Stimulated activated CD8-positive, alpha-beta memory T cell treated with anti-CD3 and anti-CD28 coated beads, Interleukin-15, amount 100 ng/mL, for 1 hour (primary cell): ENCODE data around the gene GRAP2.
"Not testable (repeated sequence)": the region's sequence is repeated elsewhere in the genome, so short reads cannot be mapped to it uniquely, and the experiment has no call there.

ENCODE experiments used
- DNase-seq: peaks from one replicate; pipeline ENCODE4 v3.0.0-alpha.2; 2020; ENCODE audit warnings: low read depth

The GRAP2 gene

GRCh38 chr22:39897841-39898240 is 3.0 kb upstream of the GRAP2 start:
- DNase-seq = no peak

- no peak for DNase-seq
These were observed 1.9 kb upstream of the GRAP2 start for GRCh38 chr22:39898997-39899396.

- DNase-seq = no peak
These were observed 772 bp downstream of the GRAP2 start for GRCh38 chr22:39901565-39902146.

GRCh38 chr22:39904024-39904423 is 3.1 kb downstream of the GRAP2 start:
- DNase-seq = not testable (repeated sequence)

GRCh38 chr22:39904862-39905261 is 4.0 kb downstream of the GRAP2 start:
- no peak for DNase-seq

- DNase-seq = no peak
These were observed 4.8 kb downstream of the GRAP2 start for GRCh38 chr22:39905687-39906086.

- DNase-seq = no peak
These were observed 5.3 kb downstream of the GRAP2 start for GRCh38 chr22:39906207-39906606.

GRCh38 chr22:39907047-39907446 is 6.2 kb downstream of the GRAP2 start:
- no peak for DNase-seq

GRCh38 chr22:39907605-39908097 is 6.8 kb downstream of the GRAP2 start:
- DNase-seq = no peak

- no peak for DNase-seq
These were observed 7.3 kb downstream of the GRAP2 start for GRCh38 chr22:39908136-39908535.

GRCh38 chr22:39908737-39909136 is 7.9 kb downstream of the GRAP2 start:
- no peak for DNase-seq

- DNase-seq = no peak
These were observed 10.2 kb downstream of the GRAP2 start for GRCh38 chr22:39910876-39911613.

GRCh38 chr22:39913321-39913720 is 12.4 kb downstream of the GRAP2 start:
- DNase-seq = no peak

GRCh38 chr22:39913886-39914285 is 13.0 kb downstream of the GRAP2 start:
- no peak for DNase-seq

- DNase-seq = no peak
These were observed 13.7 kb downstream of the GRAP2 start for GRCh38 chr22:39914584-39914983.

GRCh38 chr22:39915295-39915726 is 14.4 kb downstream of the GRAP2 start:
- DNase-seq = no peak

- no peak for DNase-seq
These were observed 15.6 kb downstream of the GRAP2 start for GRCh38 chr22:39916496-39916895.

GRCh38 chr22:39917197-39917643 is 16.3 kb downstream of the GRAP2 start:
- DNase-seq = no peak

GRCh38 chr22:39917776-39918495 is 17.1 kb downstream of the GRAP2 start:
- DNase-seq = no peak

- DNase-seq = no peak
These were observed 19.4 kb downstream of the GRAP2 start for GRCh38 chr22:39920134-39920743.

GRCh38 chr22:39923696-39924095 is 22.8 kb downstream of the GRAP2 start:
- DNase-seq = no peak

GRCh38 chr22:39924286-39924685 is 23.4 kb downstream of the GRAP2 start:
- no peak for DNase-seq
